SK-N-SH treated with all-trans-retinoic acid at 6 μM for 48 hours (cell line): Measurements from ENCODE around the gene S100A8.
"Not testable (repeated sequence)": the region's sequence is repeated elsewhere in the genome, so short reads cannot be mapped to it uniquely, and the experiment has no call there.

Experiments used
- ATAC-seq: fragments of 200-7000 bp; cut with Tn5 transposase; 3 replicates; pipeline ENCODE4 v1.9.1; 2020; ENCODE audit warnings: mild to moderate bottlenecking, moderate library complexity
- BACH2 ChIP-seq: fragments of 250-450 bp; sonication (Bioruptor Pico); IDR thresholded peaks from 2 replicates; pipeline ENCODE4 v1.9.0; 2021; ENCODE audit warnings: mild to moderate bottlenecking, borderline replicate concordance
- CREB5 ChIP-seq: fragments of 250-450 bp; sonication (Bioruptor Pico); IDR thresholded peaks from 2 replicates; pipeline ENCODE4 v1.5.1; 2020; ENCODE audit warnings: low read depth, mild to moderate bottlenecking, moderate library complexity
- CSDC2 ChIP-seq: fragments of 250-450 bp; sonication (Bioruptor Pico); IDR thresholded peaks from 2 replicates; pipeline ENCODE4 v1.5.0; 2020; ENCODE audit warnings: mild to moderate bottlenecking, moderate library complexity
- CSRNP3 ChIP-seq: fragments of 250-450 bp; sonication (Bioruptor Pico); IDR thresholded peaks from 2 replicates; pipeline ENCODE4 v1.5.1; 2021; ENCODE audit warnings: mild to moderate bottlenecking, moderate library complexity
- ESRRG ChIP-seq: fragments of 250-450 bp; sonication (Bioruptor Pico); IDR thresholded peaks from 2 replicates; pipeline ENCODE4 v1.6.1; 2021; ENCODE audit warnings: mild to moderate bottlenecking
- GLIS3 ChIP-seq: fragments of 250-450 bp; sonication (Bioruptor Pico); IDR thresholded peaks from 2 replicates; pipeline ENCODE4 v1.5.0; 2020; ENCODE audit warnings: mild to moderate bottlenecking, moderate library complexity
- ISL1 ChIP-seq: fragments of 250-450 bp; sonication (Bioruptor Pico); IDR thresholded peaks from 2 replicates; pipeline ENCODE4 v2.1.2; 2022; ENCODE audit warnings: mild to moderate bottlenecking, moderate library complexity
- OSR1 ChIP-seq: fragments of 250-450 bp; sonication (Bioruptor Pico); IDR thresholded peaks from 2 replicates; pipeline ENCODE4 v1.8.0; 2022; ENCODE audit warnings: moderate library complexity, mild to moderate bottlenecking, inconsistent platforms
- PATZ1 ChIP-seq: fragments of 250-450 bp; sonication (Bioruptor Pico); IDR thresholded peaks from 2 replicates; pipeline ENCODE4 v1.8.0; 2020; ENCODE audit warnings: mild to moderate bottlenecking, moderate library complexity, borderline replicate concordance
- POU6F1 ChIP-seq: fragments of 250-450 bp; sonication (Bioruptor Pico); IDR thresholded peaks from 2 replicates; pipeline ENCODE4 v1.8.0; 2021; ENCODE audit warnings: low read depth, mild to moderate bottlenecking, moderate library complexity, borderline replicate concordance
- PPARA ChIP-seq: fragments of 250-450 bp; sonication (Bioruptor Pico); IDR thresholded peaks from 2 replicates; pipeline ENCODE4 v1.5.0; 2020; ENCODE audit warnings: mild to moderate bottlenecking, borderline replicate concordance
- RARB ChIP-seq: fragments of 250-450 bp; sonication (Bioruptor Pico); IDR thresholded peaks from 2 replicates; pipeline ENCODE4 v1.8.0; 2021; ENCODE audit warnings: mild to moderate bottlenecking, moderate library complexity
- TCF4 ChIP-seq: fragments of 250-450 bp; sonication (Bioruptor Pico); IDR thresholded peaks from 2 replicates; pipeline ENCODE4 v1.8.0; 2021; ENCODE audit warnings: mild to moderate bottlenecking, moderate library complexity, borderline replicate concordance
- TOX ChIP-seq: fragments of 250-450 bp; sonication (Bioruptor Pico); IDR thresholded peaks from 2 replicates; pipeline ENCODE4 v1.8.0; 2021; ENCODE audit warnings: mild to moderate bottlenecking, moderate library complexity, borderline replicate concordance
- ZC3H10 ChIP-seq: fragments of 250-450 bp; sonication (Bioruptor Pico); IDR thresholded peaks from 2 replicates; pipeline ENCODE4 v1.5.1; 2021; ENCODE audit warnings: mild to moderate bottlenecking, moderate library complexity
- ZFP3 ChIP-seq: fragments of 250-450 bp; sonication (Bioruptor Pico); IDR thresholded peaks from 2 replicates; pipeline ENCODE4 v1.5.0; 2020; ENCODE audit warnings: mild to moderate bottlenecking, moderate library complexity
- ZFP30 ChIP-seq: fragments of 450-650 bp; formaldehyde crosslinking; IDR thresholded peaks from 2 replicates; pipeline ENCODE4 v1.5.0; 2022; ENCODE audit warnings: mild to moderate bottlenecking, moderate library complexity
- ZNF565 ChIP-seq: fragments of 450-650 bp; formaldehyde crosslinking; conservative IDR thresholded peaks from 2 replicates; pipeline ENCODE4 v1.5.0; 2020; ENCODE audit warnings: low read depth, mild to moderate bottlenecking, moderate library complexity
- ZNF70 ChIP-seq: fragments of 450-650 bp; formaldehyde crosslinking; IDR thresholded peaks from 2 replicates; pipeline ENCODE4 v1.5.0; 2020; ENCODE audit warnings: mild to moderate bottlenecking, moderate library complexity
- ZNF8 ChIP-seq: fragments of 450-650 bp; formaldehyde crosslinking; IDR thresholded peaks from 2 replicates; pipeline ENCODE4 v1.5.0; 2020; ENCODE audit warnings: mild to moderate bottlenecking, moderate library complexity

S100A8 gene

GRCh38 chr1:153348511-153349362, 42.1 kb downstream of the S100A8 start, which contains the start of gene PGLYRP4:
PGLYRP4 (minus strand) TSS chr1:153348841; CDS start chr1:153347932, 909 bp downstream.
- TF ChIP-seq OSR1 (no peak), RARB (CRISPR knock-in tag) (no peak), CREB5 (CRISPR knock-in tag) (no peak), ZFP30 (no peak), ZNF565 (CRISPR knock-in tag) (no peak), ZNF70 (CRISPR knock-in tag) (no peak), CSRNP3 (CRISPR knock-in tag) (no peak), PPARA (CRISPR knock-in tag) (no peak), ZC3H10 (CRISPR knock-in tag) (no peak), TCF4 (no peak), ZNF8 (no peak), TOX (CRISPR knock-in tag) (no peak), ESRRG (CRISPR knock-in tag) (no peak), ZFP3 (CRISPR knock-in tag) (no peak)
- no peak for ATAC-seq

GRCh38 chr1:153347856-153348255, 43.0 kb downstream of the S100A8 start:
- ATAC-seq = no peak
- TF ChIP-seq ZNF565 (CRISPR knock-in tag) (no peak), ZNF8 (no peak), ZFP3 (CRISPR knock-in tag) (no peak), GLIS3 (no peak)

GRCh38 chr1:153347049-153347448, 43.8 kb downstream of the S100A8 start:
- not testable (repeated sequence) for ATAC-seq

GRCh38 chr1:153346077-153346723, 44.7 kb downstream of the S100A8 start:
- TF ChIP-seq CREB5 (CRISPR knock-in tag) (no peak), ZFP3 (CRISPR knock-in tag) (no peak), OSR1 (no peak), TOX (CRISPR knock-in tag) (no peak), ISL1 (CRISPR knock-in tag) (no peak), RARB (CRISPR knock-in tag) (no peak), ZNF70 (CRISPR knock-in tag) (no peak), TCF4 (no peak), CSRNP3 (CRISPR knock-in tag) (no peak), GLIS3 (no peak), CSDC2 (CRISPR knock-in tag) (no peak), PATZ1 (no peak), ZFP30 (no peak), ZNF565 (CRISPR knock-in tag) (no peak), ZC3H10 (CRISPR knock-in tag) (no peak), ZNF8 (no peak), POU6F1 (CRISPR knock-in tag) (no peak), BACH2 (CRISPR knock-in tag) (no peak)
- ATAC-seq = no peak
